Right atrium auricular region (tissue), 2 donors: ENCODE results near the gene BRICD5. TPM values are rescaled to one million over a fixed set of nuclear protein-coding genes. Genes with fewer than 3 reads are reported as not detected.

Experiments used
- DNase-seq: peaks from one replicate; pipeline ENCODE4 v3.0.0-alpha.2; 2019; ENCODE audit warnings: low spot score
- H3K27ac ChIP-seq, 2 donors: fragments of 200-600 bp; sonication (generic); 1 replicate in 1 of 2; 2 replicates in 1 of 2; pipeline ENCODE4 v1.5.1; 2016 to 2019
- H3K27me3 ChIP-seq, 2 donors: fragments of 200-600 bp; sonication (generic); one replicate each; pipeline versions ENCODE4 v1.5.1 to v1.6.0; 2017 to 2019
- H3K36me3 ChIP-seq: fragments of 200-600 bp; sonication (generic); one replicate; pipeline ENCODE4 v1.5.1; 2016
- H3K4me1 ChIP-seq, 2 donors: fragments of 200-600 bp; sonication (generic); one replicate each; pipeline versions ENCODE4 v1.5.1 to v1.6.0; 2017 to 2019
- H3K4me3 ChIP-seq, 2 donors: fragments of 200-600 bp; sonication (generic); 1 replicate in 1 of 2; 2 replicates in 1 of 2; pipeline ENCODE4 v1.5.1; 2017 to 2019; ENCODE audit warnings: mild to moderate bottlenecking in 1 of 2, moderate library complexity in 1 of 2
- H3K9me3 ChIP-seq, 2 donors: fragments of 200-600 bp; sonication (generic); one replicate each; pipeline ENCODE4 v1.5.1; 2019
- total RNA-seq, 2 donors: library from RNA; depleted of rRNA; stranded (reverse); fragments of >200 nt; gene quantifications; one replicate each; pipeline ENCODE4 v1.1.0, GENCODE V29; 2016
- TF ChIP-seq, protein P1 (sequence below), 2 donors: fragments of 200-600 bp; sonication (generic); IDR thresholded peaks; one replicate each; pipeline ENCODE4 v1.5.1; 2019; ENCODE audit warnings: antibody characterized with exemption in 2 of 2

BRICD5 gene
- total RNA-seq, 2 donors from 2014 or later = 1.2 to 1.6 TPM

DNA sequence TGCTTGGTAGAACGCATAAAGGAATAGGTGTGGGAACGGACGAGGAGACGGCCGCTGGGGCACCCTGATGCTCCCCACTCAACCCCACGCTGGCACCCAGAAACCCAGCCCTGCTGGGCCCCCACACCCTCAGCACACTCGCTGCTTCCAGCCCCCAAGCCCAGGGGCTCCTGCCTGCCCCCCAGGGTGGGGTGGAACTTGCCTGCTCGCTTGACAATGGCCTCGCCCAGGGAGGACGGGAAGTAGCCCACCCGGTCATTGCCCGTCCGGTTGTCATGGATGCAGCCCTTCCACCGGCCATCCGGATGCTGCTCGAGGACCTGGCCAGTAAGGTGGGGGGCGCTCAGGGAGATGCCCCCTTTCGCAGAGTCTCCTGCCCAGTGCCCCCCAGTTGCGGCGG, 24.2 kb downstream of the BRICD5 start:
- no peak for DNase-seq
- Histone ChIP-seq H3K36me3 (no peaks in the 10 kb centered on the region), H3K4me3 (no peak overlapping the region), H3K4me1 (peaks cover 0 to 5% of the 10 kb centered on the region in 2 donors), H3K9me3 (no peaks in the 10 kb centered on the region), H3K27ac (no peak overlapping the region), H3K27me3 (no peaks in the 10 kb centered on the region)
- TF ChIP-seq, protein P1, sequence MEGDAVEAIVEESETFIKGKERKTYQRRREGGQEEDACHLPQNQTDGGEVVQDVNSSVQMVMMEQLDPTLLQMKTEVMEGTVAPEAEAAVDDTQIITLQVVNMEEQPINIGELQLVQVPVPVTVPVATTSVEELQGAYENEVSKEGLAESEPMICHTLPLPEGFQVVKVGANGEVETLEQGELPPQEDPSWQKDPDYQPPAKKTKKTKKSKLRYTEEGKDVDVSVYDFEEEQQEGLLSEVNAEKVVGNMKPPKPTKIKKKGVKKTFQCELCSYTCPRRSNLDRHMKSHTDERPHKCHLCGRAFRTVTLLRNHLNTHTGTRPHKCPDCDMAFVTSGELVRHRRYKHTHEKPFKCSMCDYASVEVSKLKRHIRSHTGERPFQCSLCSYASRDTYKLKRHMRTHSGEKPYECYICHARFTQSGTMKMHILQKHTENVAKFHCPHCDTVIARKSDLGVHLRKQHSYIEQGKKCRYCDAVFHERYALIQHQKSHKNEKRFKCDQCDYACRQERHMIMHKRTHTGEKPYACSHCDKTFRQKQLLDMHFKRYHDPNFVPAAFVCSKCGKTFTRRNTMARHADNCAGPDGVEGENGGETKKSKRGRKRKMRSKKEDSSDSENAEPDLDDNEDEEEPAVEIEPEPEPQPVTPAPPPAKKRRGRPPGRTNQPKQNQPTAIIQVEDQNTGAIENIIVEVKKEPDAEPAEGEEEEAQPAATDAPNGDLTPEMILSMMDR (IDR thresholded peaks at IDR 0.05) = no peak

DNA sequence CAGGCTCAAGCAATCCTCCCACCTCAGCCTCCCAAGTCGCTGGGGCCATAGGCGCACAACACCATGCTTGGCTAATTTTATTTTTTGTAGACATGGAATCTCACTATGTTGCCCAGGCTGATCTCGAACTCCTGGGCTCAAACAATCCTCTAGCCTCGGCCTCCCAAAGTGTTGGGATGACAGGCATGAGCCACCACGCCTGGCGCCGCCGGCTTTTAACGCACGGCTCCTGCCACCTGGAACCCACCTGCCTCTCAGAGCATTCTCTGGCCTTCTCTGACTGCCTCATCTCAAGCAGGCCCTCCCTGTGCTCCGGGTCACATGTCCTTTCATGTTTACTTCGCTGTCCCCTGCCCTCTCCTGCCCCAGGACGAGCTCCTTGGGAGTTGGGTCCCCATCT, 24.6 kb downstream of the BRICD5 start:
- Histone ChIP-seq H3K27ac (no peak overlapping the region), H3K27me3 (no peaks in the 10 kb centered on the region), H3K9me3 (no peaks in the 10 kb centered on the region), H3K36me3 (no peaks in the 10 kb centered on the region), H3K4me3 (no peak overlapping the region), H3K4me1 (peaks cover 0 to 4% of the 10 kb centered on the region in 2 donors)
- TF ChIP-seq, protein P1 (IDR thresholded peaks at IDR 0.05) = no peak
- DNase-seq = no peak

DNA sequence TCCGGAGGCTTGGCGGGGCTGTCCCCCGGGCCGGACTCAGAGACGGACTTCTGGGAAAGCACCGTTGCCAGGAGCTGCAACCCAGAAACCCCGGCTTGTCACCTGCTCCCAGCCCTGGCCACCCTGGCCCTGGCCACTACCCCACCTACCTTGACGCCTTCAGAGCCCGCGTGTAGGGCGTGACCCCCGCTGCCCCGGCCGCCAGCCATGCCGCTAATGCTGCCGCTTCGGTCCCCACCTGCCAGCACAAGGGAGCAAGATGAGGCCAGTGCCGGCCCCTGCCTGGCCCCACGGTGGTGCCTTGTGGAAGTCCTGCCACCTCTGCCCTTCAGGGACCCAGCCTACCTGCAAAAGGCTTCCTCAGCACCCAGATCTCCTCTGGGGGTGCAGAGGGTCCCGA, 25.7 kb downstream of the BRICD5 start:
- Histone ChIP-seq H3K36me3 (no peaks in the 10 kb centered on the region), H3K4me1 (no peaks in the 10 kb centered on the region), H3K27ac (no peak overlapping the region), H3K4me3 (no peak overlapping the region), H3K9me3 (no peaks in the 10 kb centered on the region), H3K27me3 (no peaks in the 10 kb centered on the region)
- no peak for DNase-seq
- TF ChIP-seq, protein P1 (IDR thresholded peaks at IDR 0.05) = no peak

DNA sequence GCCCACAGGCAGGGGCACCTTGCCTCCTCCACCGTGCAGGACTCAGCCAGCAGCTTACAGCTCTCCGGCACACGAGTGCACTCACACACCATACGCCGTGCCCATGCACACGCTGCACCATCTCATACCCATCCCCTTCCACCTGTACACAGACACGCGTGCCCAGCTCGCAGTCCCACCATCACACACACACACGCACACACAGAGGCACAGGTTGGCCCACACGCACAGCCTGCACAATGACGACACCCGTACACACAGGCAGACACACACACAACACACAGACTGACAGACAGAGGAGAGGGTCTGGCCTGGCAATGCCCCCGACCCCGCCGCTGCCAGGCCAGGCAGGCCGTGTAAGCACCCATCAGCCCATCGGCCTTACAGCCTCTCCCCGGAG, 26.3 kb downstream of the BRICD5 start:
- Histone ChIP-seq H3K9me3 (no peaks in the 10 kb centered on the region), H3K27ac (no peak overlapping the region), H3K4me3 (no peak overlapping the region), H3K4me1 (no peaks in the 10 kb centered on the region), H3K36me3 (no peaks in the 10 kb centered on the region), H3K27me3 (no peaks in the 10 kb centered on the region)
- DNase-seq = no peak
- TF ChIP-seq, protein P1 (IDR thresholded peaks at IDR 0.05) = no peak

DNA sequence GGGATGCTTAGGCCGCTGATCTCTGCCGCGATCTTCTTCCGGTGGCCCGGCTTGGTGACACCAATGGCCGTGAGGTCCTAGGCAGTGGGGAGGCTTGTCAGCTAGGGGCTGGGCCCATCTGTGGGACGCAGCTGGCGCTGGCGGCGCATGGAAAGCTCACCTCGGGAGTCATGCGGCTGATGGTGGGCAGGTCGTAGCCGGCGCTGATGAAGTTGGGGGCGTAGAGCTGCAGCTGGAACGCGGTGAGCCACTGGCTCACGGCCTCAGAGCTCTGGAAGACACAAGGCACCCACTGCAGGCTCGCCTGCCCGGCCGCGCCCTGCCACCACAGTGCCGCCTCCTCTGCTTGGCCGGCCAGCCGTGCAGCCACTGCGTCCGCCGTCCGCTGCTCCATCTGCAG, 27.0 kb downstream of the BRICD5 start:
- H3K9me3 ChIP-seq = no peaks in the 10 kb centered on the region
- TF ChIP-seq, protein P1 (IDR thresholded peaks at IDR 0.05) = no peak
- H3K4me3 ChIP-seq = no peak overlapping the region
- H3K36me3 ChIP-seq = no peaks in the 10 kb centered on the region
- no peaks in the 10 kb centered on the region for H3K27me3 ChIP-seq
- no peak for DNase-seq
- H3K4me1 ChIP-seq = no peaks in the 10 kb centered on the region
- H3K27ac ChIP-seq = no peak overlapping the region

DNA sequence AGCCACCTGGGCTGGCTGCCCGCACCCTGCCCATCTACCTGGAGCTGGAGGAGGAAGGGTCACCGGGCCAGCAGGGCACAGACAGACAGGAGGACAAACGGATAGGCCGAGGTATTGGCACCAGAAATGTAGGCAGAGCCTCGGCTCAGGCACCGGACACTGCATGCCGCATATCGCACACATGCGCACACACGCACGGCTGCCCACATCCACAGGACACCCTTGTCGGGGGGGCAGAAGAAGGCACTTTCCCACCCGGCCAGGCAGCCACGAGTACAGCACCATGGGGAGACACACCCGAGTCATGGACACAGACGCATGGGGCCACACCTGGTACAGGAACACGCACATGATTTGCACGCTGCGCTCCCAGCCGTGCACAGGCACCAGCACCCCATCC, 28.7 kb downstream of the BRICD5 start:
- TF ChIP-seq, protein P1 (IDR thresholded peaks at IDR 0.05) = no peak
- DNase-seq = no peak
- no peaks in the 10 kb centered on the region for H3K27me3 ChIP-seq
- no peaks in the 10 kb centered on the region for H3K4me1 ChIP-seq
- H3K9me3 ChIP-seq = no peaks in the 10 kb centered on the region
- H3K27ac ChIP-seq = no peak overlapping the region
- H3K36me3 ChIP-seq = no peaks in the 10 kb centered on the region
- H3K4me3 ChIP-seq = no peak overlapping the region
